ENCODE data around the gene OXNAD1. TPM values are rescaled to one million over a fixed set of nuclear protein-coding genes. Genes with fewer than 3 reads are reported as not detected.

OXNAD1 gene
- total RNA-seq, 3 donors from 2014 or later = 13.1 to 22.8 (median 15.7) TPM

- intact Hi-C loops (cut with DNase I; ENCODE audit: low total_unique reads) = no loop called here
- no peaks in the 10 kb centered on the region for H3K4me1 ChIP-seq
- H3K9me3 ChIP-seq = no peaks in the 10 kb centered on the region
- TF ChIP-seq POLR2A (IDR thresholded peaks at IDR 0.05) = no peak
- TF ChIP-seq POLR2AphosphoS5 (IDR thresholded peaks at IDR 0.05) = no peak
- no peak for TF ChIP-seq CTCF (IDR thresholded peaks at IDR 0.05)
- no peak overlapping the region for H3K4me3 ChIP-seq
- H3K36me3 ChIP-seq = no peaks in the 10 kb centered on the region
- DNase-seq (ENCODE audit: low spot score in 2 of 2) = no peak
- H3K27ac ChIP-seq = peak overlapping the region; percentile 15 to 82
- no peaks in the 10 kb centered on the region for H3K27me3 ChIP-seq
Measured at GRCh38 chr3:16239780-16240179, 25.2 kb upstream of the OXNAD1 start.

- no peaks in the 10 kb centered on the region for H3K36me3 ChIP-seq
- no peaks in the 10 kb centered on the region for H3K9me3 ChIP-seq
- intact Hi-C loops (cut with DNase I; ENCODE audit: low total_unique reads) = no loop called here
- H3K4me1 ChIP-seq = no peaks in the 10 kb centered on the region
- no peaks in the 10 kb centered on the region for H3K27me3 ChIP-seq
- peak in 1 of 3 donors; percentile 34 for TF ChIP-seq POLR2AphosphoS5 (IDR thresholded peaks at IDR 0.05)
- no peak for TF ChIP-seq POLR2A (IDR thresholded peaks at IDR 0.05)
- no peak overlapping the region for H3K4me3 ChIP-seq
- no peak for DNase-seq (ENCODE audit: low spot score in 2 of 2)
- peak overlapping the region; percentile 15 to 86 for H3K27ac ChIP-seq
Measured at GRCh38 chr3:16240229-16241023, 24.6 kb upstream of the OXNAD1 start.

- Histone ChIP-seq H3K36me3 (no peaks in the 10 kb centered on the region), H3K4me1 (no peaks in the 10 kb centered on the region), H3K27me3 (no peaks in the 10 kb centered on the region), H3K27ac (peak overlapping the region in 1 of 2 donors; percentile 86), H3K9me3 (no peaks in the 10 kb centered on the region), H3K4me3 (no peak overlapping the region)
- DNase-seq (ENCODE audit: low spot score in 2 of 2) = no peak
- intact Hi-C loops (cut with DNase I; ENCODE audit: low total_unique reads) = no loop called here
- TF ChIP-seq CTCF (IDR thresholded peaks at IDR 0.05) = no peak
- TF ChIP-seq POLR2AphosphoS5 (IDR thresholded peaks at IDR 0.05) = no peak
Measured at GRCh38 chr3:16241225-16241624, 23.8 kb upstream of the OXNAD1 start.

- no peaks in the 10 kb centered on the region for H3K27me3 ChIP-seq
- H3K27ac ChIP-seq = peak overlapping the region in 1 of 2 donors; percentile 86
- no peaks in the 10 kb centered on the region for H3K4me1 ChIP-seq
- no peaks in the 10 kb centered on the region for H3K36me3 ChIP-seq
- intact Hi-C loops (cut with DNase I; ENCODE audit: low total_unique reads) = no loop called here
- no peaks in the 10 kb centered on the region for H3K9me3 ChIP-seq
- DNase-seq (ENCODE audit: low spot score in 2 of 2) = no peak
- no peak for TF ChIP-seq POLR2AphosphoS5 (IDR thresholded peaks at IDR 0.05)
- TF ChIP-seq CTCF (IDR thresholded peaks at IDR 0.05) = no peak
- TF ChIP-seq POLR2A (IDR thresholded peaks at IDR 0.05) = no peak
- no peak overlapping the region for H3K4me3 ChIP-seq
Measured at GRCh38 chr3:16242177-16242576, 22.8 kb upstream of the OXNAD1 start.

GRCh38 chr3:16243706-16244490, 21.1 kb upstream of the OXNAD1 start:
- no peak overlapping the region for H3K4me3 ChIP-seq
- no peaks in the 10 kb centered on the region for H3K36me3 ChIP-seq
- no peaks in the 10 kb centered on the region for H3K4me1 ChIP-seq
- no peak for DNase-seq (ENCODE audit: low spot score in 2 of 2)
- H3K27me3 ChIP-seq = no peaks in the 10 kb centered on the region
- TF ChIP-seq POLR2A (IDR thresholded peaks at IDR 0.05) = no peak
- TF ChIP-seq CTCF (IDR thresholded peaks at IDR 0.05) = no peak
- no peak for TF ChIP-seq POLR2AphosphoS5 (IDR thresholded peaks at IDR 0.05)
- no peak overlapping the region for H3K27ac ChIP-seq
- intact Hi-C loops (cut with DNase I; ENCODE audit: low total_unique reads) = no loop called here
- no peaks in the 10 kb centered on the region for H3K9me3 ChIP-seq
